CD8-positive, alpha-beta memory T cell (primary cell): ENCODE measurements around the gene MFGE8. TPM values are rescaled to one million over a fixed set of nuclear protein-coding genes. Genes with fewer than 3 reads are reported as not detected.

Experiments
- CTCF ChIA-PET: fragments of 350-600 bp; sonication (Branson Sonifier 250); formaldehyde crosslinking; loops from one replicate; lab custom pipeline; 2021; ENCODE audit warnings: antibody characterized with exemption; lab: Charles Lee
- POLR2A ChIA-PET: fragments of 350-600 bp; sonication (Branson Sonifier 250); formaldehyde crosslinking; loops from one replicate; lab custom pipeline; 2021; ENCODE audit warnings: antibody characterized with exemption; lab: Charles Lee
- DNase-seq, 5 donors: peaks; one replicate each; pipeline versions ENCODE4 v3.0.0 to v3.0.0-alpha.2; 2020 to 2022; ENCODE audit warnings: mixed read lengths in 1 of 5
- H3K27ac ChIP-seq: one replicate; pipeline ENCODE4 v1.7.0; 2013; ENCODE audit warnings: low read depth, mild to moderate bottlenecking, low read length, moderate library complexity
- H3K27me3 ChIP-seq: 2 replicates; pipeline ENCODE4 v1.7.0; 2013; ENCODE audit warnings: low read length, mild to moderate bottlenecking; ENCODE audit not compliant: insufficient read depth, poor library complexity, severe bottlenecking
- H3K36me3 ChIP-seq: 2 replicates; pipeline ENCODE4 v1.7.0; 2013; ENCODE audit warnings: mild to moderate bottlenecking, low read length, moderate library complexity; ENCODE audit not compliant: insufficient read depth
- H3K4me1 ChIP-seq: 2 replicates; pipeline ENCODE4 v1.7.0; 2013; ENCODE audit warnings: mild to moderate bottlenecking, low read length, moderate library complexity; ENCODE audit not compliant: insufficient read depth
- H3K4me3 ChIP-seq: 2 replicates; pipeline ENCODE4 v1.7.0; 2013; ENCODE audit warnings: mild to moderate bottlenecking, low read length
- H3K9me3 ChIP-seq: 2 replicates; pipeline ENCODE4 v1.7.0; 2013; ENCODE audit warnings: mild to moderate bottlenecking, low read length
- H3K27ac Mint-ChIP-seq, 8 donors: one replicate each; pipeline ENCODE4 v1.8.0; 2020 to 2021; ENCODE audit warnings: mixed read lengths in 8 of 8, mild to moderate bottlenecking in 6 of 8, inconsistent platforms in 3 of 8, moderate library complexity in 3 of 8
- H3K27me3 Mint-ChIP-seq, 2 donors: one replicate each; pipeline ENCODE4 v1.8.0; 2020 to 2021; ENCODE audit warnings: mixed read lengths in 2 of 2, mild to moderate bottlenecking in 1 of 2, moderate library complexity in 1 of 2
- H3K36me3 Mint-ChIP-seq, 3 donors: one replicate each; pipeline ENCODE4 v1.8.0; 2020 to 2021; ENCODE audit warnings: mixed read lengths in 3 of 3, inconsistent platforms in 1 of 3, mild to moderate bottlenecking in 1 of 3
- H3K4me1 Mint-ChIP-seq, 3 donors: one replicate each; pipeline ENCODE4 v1.8.0; 2020 to 2021; ENCODE audit warnings: mixed read lengths in 3 of 3, inconsistent platforms in 1 of 3, mild to moderate bottlenecking in 1 of 3
- H3K4me3 Mint-ChIP-seq, 7 donors: one replicate each; pipeline ENCODE4 v1.8.0; 2020 to 2021; ENCODE audit warnings: mixed read lengths in 7 of 7, mild to moderate bottlenecking in 6 of 7, moderate library complexity in 4 of 7, inconsistent platforms in 2 of 7
- H3K9me3 Mint-ChIP-seq, 5 donors: one replicate each; pipeline ENCODE4 v1.8.0; 2020 to 2022; ENCODE audit warnings: mixed read lengths in 5 of 5, mild to moderate bottlenecking in 3 of 5, moderate library complexity in 2 of 5, inconsistent platforms in 1 of 5
- polyA plus RNA-seq: library from polyadenylated mRNA; unstranded; fragments of 300-500 nt; fragmentation: Illumina TruSeq; gene quantifications from one replicate; pipeline ENCODE4 v1.2.3, GENCODE V29; 2021
- total RNA-seq, 2 experiments: library from RNA; stranded (reverse); gene quantifications; one replicate each; pipeline ENCODE4 v1.2.3, GENCODE V29; 2021

Gene MFGE8
- total and polyA plus RNA-seq, 3 experiments from 2014 or later: 9.6 to 27.1 (median 23.0) TPM

GRCh38 chr15:88888719-88889118 lies 24.5 kb downstream of the MFGE8 start:
- CTCF ChIA-PET: interaction anchor here (1.0 to 1.3 kb wide), 2 partner anchors 16 to 169 kb away, joined by 3 to 5 read pairs; no protein-coding TSS in a partner anchor

DNA sequence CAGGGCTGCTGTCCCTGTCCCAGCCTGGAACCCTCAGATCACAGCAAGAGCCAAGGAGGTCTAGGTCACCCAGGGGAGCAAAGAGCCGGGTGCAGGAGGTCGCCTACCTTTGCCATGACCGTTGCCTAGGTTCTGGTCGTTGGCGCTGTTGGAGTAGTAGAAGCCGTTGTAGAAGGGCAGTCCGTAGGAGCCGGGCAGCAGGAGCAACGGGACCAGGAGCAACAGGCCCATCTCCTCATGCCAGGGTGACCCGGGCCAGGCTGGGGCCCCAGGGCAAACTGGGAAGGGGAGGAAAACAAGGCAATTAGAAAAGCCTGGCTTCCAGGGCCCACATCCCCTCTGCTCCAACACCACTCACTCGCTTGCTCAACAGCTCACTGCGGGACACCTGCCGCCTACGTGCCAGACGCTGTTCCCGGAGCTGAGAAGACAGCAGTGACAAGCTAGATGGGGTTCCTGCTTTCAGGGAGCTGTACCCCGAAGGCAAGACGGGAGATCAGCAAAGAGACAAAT lies 26.1 kb downstream of the MFGE8 start:
- Mint-ChIP-seq H3K4me3 (no peak overlapping the region), H3K4me1 (peaks cover 0 to 9% (median 0%) of the 10 kb centered on the region in 3 donors), H3K27ac (no peak overlapping the region), H3K27me3 (no peaks in the 10 kb centered on the region), H3K36me3 (peaks cover 8 to 72% (median 9%) of the 10 kb centered on the region in 3 donors), H3K9me3 (no peaks in the 10 kb centered on the region)
- no peak for DNase-seq
- peaks cover 8% of the 10 kb centered on the region for H3K36me3 ChIP-seq
- ChIA-PET POLR2A (no interaction called here), CTCF (interaction anchor here (2.4 kb wide), 1 partner anchor 17 kb away, joined by 6 read pairs; no protein-coding TSS in a partner anchor)
- H3K27me3 ChIP-seq: no peaks in the 10 kb centered on the region
- no peak overlapping the region for H3K4me3 ChIP-seq
- H3K9me3 ChIP-seq: no peaks in the 10 kb centered on the region
- H3K4me1 ChIP-seq: no peaks in the 10 kb centered on the region
- no peak overlapping the region for H3K27ac ChIP-seq

More at GRCh38 chr15:88888719-88889118, 24.5 kb downstream of the MFGE8 start:
- no peak for DNase-seq
- H3K4me1 Mint-ChIP-seq: peaks cover 2 to 9% (median 4%) of the 10 kb centered on the region in 3 donors
- peaks cover 5 to 63% (median 7%) of the 10 kb centered on the region in 3 donors for H3K36me3 Mint-ChIP-seq
- no peaks in the 10 kb centered on the region for H3K27me3 ChIP-seq
- H3K4me3 ChIP-seq: no peak overlapping the region
- H3K4me3 Mint-ChIP-seq: no peak overlapping the region
- no peak overlapping the region for H3K27ac Mint-ChIP-seq
- H3K36me3 ChIP-seq: peaks cover 5% of the 10 kb centered on the region
- no peaks in the 10 kb centered on the region for H3K9me3 Mint-ChIP-seq
- POLR2A ChIA-PET: no interaction called here
- no peak overlapping the region for H3K27ac ChIP-seq
- H3K9me3 ChIP-seq: no peaks in the 10 kb centered on the region
- H3K4me1 ChIP-seq: peaks cover under 1% of the 10 kb centered on the region
- H3K27me3 Mint-ChIP-seq: no peaks in the 10 kb centered on the region

DNA sequence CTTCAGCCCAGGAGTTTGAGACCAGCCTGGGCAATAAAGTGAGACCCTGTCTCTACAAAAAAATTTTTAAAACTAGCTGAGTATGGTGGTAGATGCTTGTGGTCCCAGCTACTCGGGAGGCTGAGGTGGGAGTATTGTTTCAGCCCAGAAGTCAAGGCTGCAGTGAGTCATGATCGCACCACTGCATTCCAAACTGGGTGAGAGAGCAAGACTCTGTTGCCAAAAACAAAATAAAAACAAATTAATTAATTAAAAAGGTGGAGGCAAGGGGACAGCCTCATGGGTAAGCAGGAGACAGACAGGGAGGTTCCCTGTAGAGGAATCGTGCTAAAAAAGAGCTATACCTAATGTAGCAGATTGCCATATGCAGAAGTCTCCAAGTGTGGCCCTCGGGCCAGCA lies 30.4 kb downstream of the MFGE8 start:
- no peak for DNase-seq
- Histone ChIP-seq H3K27ac (no peak overlapping the region), H3K4me3 (no peak overlapping the region), H3K4me1 (no peaks in the 10 kb centered on the region), H3K36me3 (peaks cover 8% of the 10 kb centered on the region), H3K27me3 (no peaks in the 10 kb centered on the region), H3K9me3 (no peaks in the 10 kb centered on the region)
- Mint-ChIP-seq H3K36me3 (peaks cover 17 to 76% (median 18%) of the 10 kb centered on the region in 3 donors), H3K4me1 (peaks cover 0 to 5% (median 2%) of the 10 kb centered on the region in 3 donors), H3K27ac (no peak overlapping the region), H3K4me3 (no peak overlapping the region), H3K27me3 (no peaks in the 10 kb centered on the region), H3K9me3 (no peaks in the 10 kb centered on the region)
- ChIA-PET POLR2A (no interaction called here), CTCF (no interaction called here)

DNA sequence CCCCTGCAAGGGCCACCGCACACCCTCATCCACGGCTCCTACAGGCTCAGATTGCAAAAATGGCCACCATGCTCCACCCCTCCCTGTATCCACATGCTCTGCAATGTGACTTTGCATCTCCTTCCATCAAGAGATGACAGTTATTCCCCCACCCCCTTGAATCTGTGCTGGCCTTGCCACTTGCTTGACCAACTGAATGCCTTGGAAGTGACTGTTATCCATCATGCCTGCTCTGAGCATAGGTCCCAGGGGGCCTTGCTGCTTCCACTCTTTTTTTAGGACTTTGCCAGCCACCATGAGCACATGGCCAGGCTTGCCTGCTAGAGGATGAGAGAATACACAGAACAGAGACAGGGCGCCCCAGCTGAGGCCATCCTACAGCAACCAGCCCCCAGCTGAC lies 31.4 kb downstream of the MFGE8 start:
- Histone ChIP-seq H3K27ac (no peak overlapping the region), H3K4me1 (no peaks in the 10 kb centered on the region), H3K4me3 (no peak overlapping the region), H3K27me3 (no peaks in the 10 kb centered on the region), H3K36me3 (peaks cover 8% of the 10 kb centered on the region), H3K9me3 (no peaks in the 10 kb centered on the region)
- ChIA-PET POLR2A (no interaction called here), CTCF (interaction anchor here (0.9 kb wide), 1 partner anchor 12 kb away, joined by 3 read pairs; no protein-coding TSS in a partner anchor)
- no peak for DNase-seq
- Mint-ChIP-seq H3K27ac (no peak overlapping the region), H3K9me3 (no peaks in the 10 kb centered on the region), H3K36me3 (peaks cover 16 to 76% (median 17%) of the 10 kb centered on the region in 3 donors), H3K4me1 (peaks cover 0 to 2% (median 0%) of the 10 kb centered on the region in 3 donors), H3K4me3 (no peak overlapping the region), H3K27me3 (no peaks in the 10 kb centered on the region)

DNA sequence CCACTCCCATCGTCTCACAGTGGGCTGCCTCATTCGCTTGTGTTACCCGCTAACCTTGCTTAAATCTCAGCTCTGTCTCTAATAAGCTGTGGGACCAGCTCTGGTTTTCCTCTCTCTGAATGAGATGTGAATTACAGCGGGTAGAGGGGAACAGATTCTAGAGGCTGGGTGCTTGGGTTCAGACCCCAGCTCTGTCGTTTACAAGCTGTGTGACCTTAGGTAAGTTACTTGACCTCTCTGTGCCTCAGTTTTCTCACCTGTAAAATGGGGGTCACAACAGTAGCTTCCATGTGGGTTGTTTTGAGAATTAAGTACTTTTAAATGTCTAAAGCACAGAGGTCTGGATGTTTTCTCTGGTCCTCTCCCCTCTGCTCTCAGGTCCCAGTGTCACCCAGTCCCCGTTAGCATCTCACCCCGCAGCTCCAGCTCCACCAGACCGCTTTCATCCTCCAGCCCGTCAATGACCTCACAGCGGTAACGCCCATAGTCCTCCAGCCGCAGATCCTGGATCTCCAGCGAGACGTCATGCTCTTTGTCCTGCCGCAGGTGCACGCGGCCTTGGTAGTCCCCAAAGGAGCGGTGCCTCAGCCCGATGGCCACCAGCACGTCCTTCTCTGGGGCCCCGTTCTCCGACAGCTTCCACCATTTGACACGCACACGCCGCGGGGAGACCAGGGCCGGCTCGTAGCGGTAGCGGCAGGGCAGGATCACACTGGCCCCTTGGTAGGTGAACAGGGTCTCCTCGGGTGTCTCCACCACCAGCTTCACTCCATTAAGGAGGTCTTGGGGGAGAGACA lies 32.0 kb downstream of the MFGE8 start:
- Histone ChIP-seq H3K9me3 (no peaks in the 10 kb centered on the region), H3K27me3 (no peaks in the 10 kb centered on the region), H3K4me1 (no peaks in the 10 kb centered on the region), H3K4me3 (no peak overlapping the region), H3K36me3 (peaks cover 8% of the 10 kb centered on the region), H3K27ac (no peak overlapping the region)
- ChIA-PET CTCF (no interaction called here), POLR2A (no interaction called here)
- Mint-ChIP-seq H3K27ac (no peak overlapping the region), H3K9me3 (no peaks in the 10 kb centered on the region), H3K4me3 (no peak overlapping the region), H3K4me1 (peaks cover 0 to 2% (median 0%) of the 10 kb centered on the region in 3 donors), H3K27me3 (no peaks in the 10 kb centered on the region), H3K36me3 (peaks cover 17 to 78% (median 22%) of the 10 kb centered on the region in 3 donors)
- DNase-seq: no peak

DNA sequence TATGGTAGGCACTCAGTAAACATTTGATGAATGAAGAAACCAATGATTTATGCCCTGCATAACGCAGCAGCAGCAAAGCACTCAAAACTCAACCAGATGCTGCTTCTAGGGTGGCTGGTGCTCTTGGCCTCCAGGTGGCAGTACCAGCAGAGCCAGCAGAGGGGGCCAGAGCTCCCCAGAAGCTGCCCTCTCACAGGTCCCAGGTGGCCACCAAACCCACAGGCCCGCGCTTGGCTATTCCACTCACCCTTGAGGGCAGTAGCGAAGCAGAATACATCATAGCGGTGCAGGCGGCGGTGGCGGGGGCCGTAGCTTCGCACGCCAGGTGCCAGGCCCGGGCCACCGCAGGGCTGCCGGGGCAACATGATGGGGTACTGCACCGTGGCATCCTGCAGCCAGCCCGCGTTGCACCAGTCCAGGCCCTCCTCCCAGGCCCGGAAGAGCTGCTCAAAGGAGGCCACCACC lies 34.4 kb downstream of the MFGE8 start:
- Histone ChIP-seq H3K36me3 (peaks cover 3% of the 10 kb centered on the region), H3K4me3 (no peak overlapping the region), H3K27ac (no peak overlapping the region), H3K9me3 (no peaks in the 10 kb centered on the region), H3K27me3 (no peaks in the 10 kb centered on the region), H3K4me1 (no peaks in the 10 kb centered on the region)
- Mint-ChIP-seq H3K9me3 (no peaks in the 10 kb centered on the region), H3K4me1 (peaks cover 0 to 2% (median 0%) of the 10 kb centered on the region in 3 donors), H3K27me3 (no peaks in the 10 kb centered on the region), H3K36me3 (peaks cover 15 to 71% (median 24%) of the 10 kb centered on the region in 3 donors), H3K4me3 (no peak overlapping the region), H3K27ac (no peak overlapping the region)
- POLR2A ChIA-PET: no interaction called here
- DNase-seq: peak in 2 of 5 donors; percentile 3 to 26
- CTCF ChIA-PET: interaction anchor here (1.0 to 2.3 kb wide), 2 partner anchors 26 to 250 kb away, joined by 3 to 12 read pairs; no protein-coding TSS in a partner anchor

- ChIA-PET CTCF (interaction anchor here (2.3 kb wide), 1 partner anchor 27 kb away, joined by 12 read pairs; no protein-coding TSS in a partner anchor), POLR2A (no interaction called here)
- Histone ChIP-seq H3K4me3 (no peak overlapping the region), H3K27me3 (no peaks in the 10 kb centered on the region), H3K9me3 (no peaks in the 10 kb centered on the region), H3K36me3 (no peaks in the 10 kb centered on the region), H3K27ac (no peak overlapping the region), H3K4me1 (no peaks in the 10 kb centered on the region)
- peaks cover 0 to 2% (median 0%) of the 10 kb centered on the region in 3 donors for H3K4me1 Mint-ChIP-seq
- peaks cover 0 to 2% of the 10 kb centered on the region in 2 donors for H3K27me3 Mint-ChIP-seq
- no peak overlapping the region for H3K27ac Mint-ChIP-seq
- H3K9me3 Mint-ChIP-seq: no peaks in the 10 kb centered on the region
- no peak overlapping the region for H3K4me3 Mint-ChIP-seq
- no peak for DNase-seq
- H3K36me3 Mint-ChIP-seq: peaks cover 11 to 65% (median 22%) of the 10 kb centered on the region in 3 donors
Observed at GRCh38 chr15:88877906-88878305, 35.3 kb downstream of the MFGE8 start.

GRCh38 chr15:88877415-88877814 lies 35.8 kb downstream of the MFGE8 start:
- Histone ChIP-seq H3K36me3 (no peaks in the 10 kb centered on the region), H3K27ac (no peak overlapping the region), H3K27me3 (no peaks in the 10 kb centered on the region), H3K9me3 (no peaks in the 10 kb centered on the region), H3K4me1 (no peaks in the 10 kb centered on the region), H3K4me3 (no peak overlapping the region)
- Mint-ChIP-seq H3K4me1 (peaks cover 0 to 2% (median 0%) of the 10 kb centered on the region in 3 donors), H3K9me3 (no peaks in the 10 kb centered on the region), H3K36me3 (peaks cover 11 to 63% (median 24%) of the 10 kb centered on the region in 3 donors), H3K27me3 (peaks cover 0 to 2% of the 10 kb centered on the region in 2 donors), H3K27ac (no peak overlapping the region), H3K4me3 (no peak overlapping the region)
- POLR2A ChIA-PET: no interaction called here
- CTCF ChIA-PET: no interaction called here
- DNase-seq: no peak
